Measurements from ENCODE around the gene RNF148. TPM values are rescaled to one million over a fixed set of nuclear protein-coding genes. Genes with fewer than 3 reads are reported as not detected.

The RNF148 gene
- total and polyA plus RNA-seq, 4 donors = 0.09 to 3.5 (median 0.09) TPM; not detected in 1

GRCh38 chr7:122748195-122748594 lies 45.5 kb upstream of the RNF148 start:
- DNase-seq (ENCODE audit: low spot score) = no peak
- no peak overlapping the region for H3K4me3 ChIP-seq (ENCODE audit: low read depth in 1 of 3, low read length in 3 of 3)
- H3K9ac ChIP-seq (ENCODE audit: low read depth in 1 of 2, low read length in 2 of 2) = no peak overlapping the region
- 94% methylated on average over 2 of the region's 2 CpGs for WGBS
- H3K9me3 ChIP-seq (ENCODE audit: control insufficient read depth in 4 of 4, low read length in 3 of 4) = no peaks in the 10 kb centered on the region
- no peaks in the 10 kb centered on the region for H3K4me1 ChIP-seq (ENCODE audit: control insufficient read depth in 4 of 4, insufficient read depth in 4 of 4, low read length in 3 of 4)
- H3K27me3 ChIP-seq (ENCODE audit: control insufficient read depth in 4 of 4, insufficient read depth in 4 of 4, low read length in 3 of 4) = no peaks in the 10 kb centered on the region
- no peak overlapping the region for H3K27ac ChIP-seq (ENCODE audit: low read depth in 1 of 2, low read length in 2 of 2)
- TF ChIP-seq RXRA (IDR thresholded peaks at IDR 0.05) = no peak
- TF ChIP-seq JUND (IDR thresholded peaks at IDR 0.05) = no peak
- no peak for TF ChIP-seq YY1 (IDR thresholded peaks at IDR 0.05)
- no peak for TF ChIP-seq EGR1 (IDR thresholded peaks at IDR 0.05; ENCODE audit: low read depth in 2 of 2)
- no peak for TF ChIP-seq FOXA1 (IDR thresholded peaks at IDR 0.05)
- TF ChIP-seq GABPA (IDR thresholded peaks at IDR 0.05 in 1 of 2, conservative IDR thresholded peaks at IDR 0.05 in 1 of 2) = no peak
- TF ChIP-seq, protein P1, sequence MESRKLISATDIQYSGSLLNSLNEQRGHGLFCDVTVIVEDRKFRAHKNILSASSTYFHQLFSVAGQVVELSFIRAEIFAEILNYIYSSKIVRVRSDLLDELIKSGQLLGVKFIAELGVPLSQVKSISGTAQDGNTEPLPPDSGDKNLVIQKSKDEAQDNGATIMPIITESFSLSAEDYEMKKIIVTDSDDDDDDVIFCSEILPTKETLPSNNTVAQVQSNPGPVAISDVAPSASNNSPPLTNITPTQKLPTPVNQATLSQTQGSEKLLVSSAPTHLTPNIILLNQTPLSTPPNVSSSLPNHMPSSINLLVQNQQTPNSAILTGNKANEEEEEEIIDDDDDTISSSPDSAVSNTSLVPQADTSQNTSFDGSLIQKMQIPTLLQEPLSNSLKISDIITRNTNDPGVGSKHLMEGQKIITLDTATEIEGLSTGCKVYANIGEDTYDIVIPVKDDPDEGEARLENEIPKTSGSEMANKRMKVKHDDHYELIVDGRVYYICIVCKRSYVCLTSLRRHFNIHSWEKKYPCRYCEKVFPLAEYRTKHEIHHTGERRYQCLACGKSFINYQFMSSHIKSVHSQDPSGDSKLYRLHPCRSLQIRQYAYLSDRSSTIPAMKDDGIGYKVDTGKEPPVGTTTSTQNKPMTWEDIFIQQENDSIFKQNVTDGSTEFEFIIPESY (IDR thresholded peaks at IDR 0.05) = no peak
- TF ChIP-seq HNF4A (conservative IDR thresholded peaks at IDR 0.05) = no peak
- TF ChIP-seq HNF4G (IDR thresholded peaks at IDR 0.05) = no peak
- no peak for TF ChIP-seq NR2F2 (IDR thresholded peaks at IDR 0.05)
- no peak for TF ChIP-seq SP1 (IDR thresholded peaks at IDR 0.05)
- no peak for TF ChIP-seq FOXA2 (IDR thresholded peaks at IDR 0.05)
- TF ChIP-seq ATF3 (IDR thresholded peaks at IDR 0.05) = no peak
- no peak for TF ChIP-seq TAF1 (conservative IDR thresholded peaks at IDR 0.05)
- TF ChIP-seq REST (IDR thresholded peaks at IDR 0.05) = no peak
- TF ChIP-seq, protein P2, sequence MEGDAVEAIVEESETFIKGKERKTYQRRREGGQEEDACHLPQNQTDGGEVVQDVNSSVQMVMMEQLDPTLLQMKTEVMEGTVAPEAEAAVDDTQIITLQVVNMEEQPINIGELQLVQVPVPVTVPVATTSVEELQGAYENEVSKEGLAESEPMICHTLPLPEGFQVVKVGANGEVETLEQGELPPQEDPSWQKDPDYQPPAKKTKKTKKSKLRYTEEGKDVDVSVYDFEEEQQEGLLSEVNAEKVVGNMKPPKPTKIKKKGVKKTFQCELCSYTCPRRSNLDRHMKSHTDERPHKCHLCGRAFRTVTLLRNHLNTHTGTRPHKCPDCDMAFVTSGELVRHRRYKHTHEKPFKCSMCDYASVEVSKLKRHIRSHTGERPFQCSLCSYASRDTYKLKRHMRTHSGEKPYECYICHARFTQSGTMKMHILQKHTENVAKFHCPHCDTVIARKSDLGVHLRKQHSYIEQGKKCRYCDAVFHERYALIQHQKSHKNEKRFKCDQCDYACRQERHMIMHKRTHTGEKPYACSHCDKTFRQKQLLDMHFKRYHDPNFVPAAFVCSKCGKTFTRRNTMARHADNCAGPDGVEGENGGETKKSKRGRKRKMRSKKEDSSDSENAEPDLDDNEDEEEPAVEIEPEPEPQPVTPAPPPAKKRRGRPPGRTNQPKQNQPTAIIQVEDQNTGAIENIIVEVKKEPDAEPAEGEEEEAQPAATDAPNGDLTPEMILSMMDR (IDR thresholded peaks at IDR 0.05; ENCODE audit: low read depth, low read length, missing input control) = no peak
- TF ChIP-seq, protein P3, sequence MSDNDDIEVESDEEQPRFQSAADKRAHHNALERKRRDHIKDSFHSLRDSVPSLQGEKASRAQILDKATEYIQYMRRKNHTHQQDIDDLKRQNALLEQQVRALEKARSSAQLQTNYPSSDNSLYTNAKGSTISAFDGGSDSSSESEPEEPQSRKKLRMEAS (IDR thresholded peaks at IDR 0.05) = no peak
- no peak for TF ChIP-seq RAD21 (IDR thresholded peaks at IDR 0.05)
- H3K36me3 ChIP-seq (ENCODE audit: control insufficient read depth in 4 of 4, insufficient read depth in 3 of 4, low read depth in 1 of 4, low read length in 3 of 4) = no peaks in the 10 kb centered on the region

All from liver (tissue), 9 donors.